ENCODE measurements around the gene ADCYAP1. TPM values are rescaled to one million over a fixed set of nuclear protein-coding genes. Genes with fewer than 3 reads are reported as not detected.

The ADCYAP1 gene
- total and polyA plus RNA-seq, 12 donors, result 0.09 to 2.7 (median 0.17) TPM; not detected in 2

DNA sequence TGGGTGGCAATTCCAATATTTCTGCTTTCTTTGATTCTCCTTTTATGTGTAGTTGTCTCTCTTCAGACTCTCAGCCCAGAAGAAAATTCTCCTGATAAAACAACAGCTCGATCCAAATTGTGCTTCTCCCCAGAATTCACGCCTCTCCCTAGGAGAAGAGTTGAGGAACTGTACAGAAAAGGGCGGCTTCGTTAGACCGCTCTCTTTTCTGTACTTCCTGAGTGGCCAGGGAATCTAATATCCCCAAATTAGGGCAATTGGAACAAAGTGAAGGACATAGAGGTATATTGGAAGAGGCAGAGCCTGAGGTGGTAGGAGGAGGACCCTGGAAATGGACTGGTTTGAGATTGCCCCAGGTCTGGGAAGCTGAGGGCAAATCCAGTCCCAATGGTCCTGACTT is 5.6 kb downstream of the ADCYAP1 start:
- intact Hi-C loops (cut with DNase I), result no loop called here
- ATAC-seq, result no peak
- H3K27me3 ChIP-seq, result peaks cover 44 to 98% (median 90%) of the 10 kb centered on the region in 7 donors
- DNase-seq, result no peak
- no peak overlapping the region for H3K27ac ChIP-seq
- H3K4me3 ChIP-seq, result no peak overlapping the region
- peaks cover 18 to 43% (median 38%) of the 10 kb centered on the region in 9 donors for H3K4me1 ChIP-seq
- TF ChIP-seq, protein P1, sequence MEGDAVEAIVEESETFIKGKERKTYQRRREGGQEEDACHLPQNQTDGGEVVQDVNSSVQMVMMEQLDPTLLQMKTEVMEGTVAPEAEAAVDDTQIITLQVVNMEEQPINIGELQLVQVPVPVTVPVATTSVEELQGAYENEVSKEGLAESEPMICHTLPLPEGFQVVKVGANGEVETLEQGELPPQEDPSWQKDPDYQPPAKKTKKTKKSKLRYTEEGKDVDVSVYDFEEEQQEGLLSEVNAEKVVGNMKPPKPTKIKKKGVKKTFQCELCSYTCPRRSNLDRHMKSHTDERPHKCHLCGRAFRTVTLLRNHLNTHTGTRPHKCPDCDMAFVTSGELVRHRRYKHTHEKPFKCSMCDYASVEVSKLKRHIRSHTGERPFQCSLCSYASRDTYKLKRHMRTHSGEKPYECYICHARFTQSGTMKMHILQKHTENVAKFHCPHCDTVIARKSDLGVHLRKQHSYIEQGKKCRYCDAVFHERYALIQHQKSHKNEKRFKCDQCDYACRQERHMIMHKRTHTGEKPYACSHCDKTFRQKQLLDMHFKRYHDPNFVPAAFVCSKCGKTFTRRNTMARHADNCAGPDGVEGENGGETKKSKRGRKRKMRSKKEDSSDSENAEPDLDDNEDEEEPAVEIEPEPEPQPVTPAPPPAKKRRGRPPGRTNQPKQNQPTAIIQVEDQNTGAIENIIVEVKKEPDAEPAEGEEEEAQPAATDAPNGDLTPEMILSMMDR (IDR thresholded peaks at IDR 0.05), result no peak
- H3K36me3 ChIP-seq, result no peaks in the 10 kb centered on the region
- no peaks in the 10 kb centered on the region for H3K9me3 ChIP-seq
- WGBS, 2 donors, result 38 to 44% methylated on average over 5 of the region's 5 CpGs

DNA sequence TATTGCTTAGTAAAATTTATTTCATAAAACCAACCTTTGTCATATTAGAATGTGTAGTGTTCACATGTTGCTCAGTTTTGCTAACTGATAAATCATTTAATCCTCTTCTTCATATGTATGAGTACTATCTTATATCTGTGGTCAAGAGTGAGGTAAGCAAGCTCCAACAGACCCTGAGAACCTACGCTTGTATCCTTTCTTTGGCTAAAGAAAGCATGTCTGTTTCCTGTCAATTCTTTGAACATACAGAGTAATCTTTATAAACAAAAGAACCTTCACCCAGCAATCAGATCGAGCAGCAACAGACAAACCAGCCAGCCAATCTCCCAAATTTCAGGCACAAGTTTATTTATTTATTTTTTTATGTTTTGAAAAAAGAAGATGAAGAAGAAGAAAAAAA is 6.4 kb downstream of the ADCYAP1 start:
- Histone ChIP-seq H3K36me3 (no peaks in the 10 kb centered on the region), H3K27ac (no peak overlapping the region), H3K9me3 (no peaks in the 10 kb centered on the region), H3K4me1 (peaks cover 18 to 36% (median 34%) of the 10 kb centered on the region in 9 donors), H3K27me3 (peaks cover 36 to 90% (median 82%) of the 10 kb centered on the region in 7 donors), H3K4me3 (no peak overlapping the region)
- TF ChIP-seq, protein P1 (IDR thresholded peaks at IDR 0.05), result no peak
- intact Hi-C loops (cut with DNase I), result no loop called here
- ATAC-seq (no peak), DNase-seq (no peak)
- WGBS, 2 donors, result 7 to 21% methylated on average over 2 of the region's 2 CpGs

DNA sequence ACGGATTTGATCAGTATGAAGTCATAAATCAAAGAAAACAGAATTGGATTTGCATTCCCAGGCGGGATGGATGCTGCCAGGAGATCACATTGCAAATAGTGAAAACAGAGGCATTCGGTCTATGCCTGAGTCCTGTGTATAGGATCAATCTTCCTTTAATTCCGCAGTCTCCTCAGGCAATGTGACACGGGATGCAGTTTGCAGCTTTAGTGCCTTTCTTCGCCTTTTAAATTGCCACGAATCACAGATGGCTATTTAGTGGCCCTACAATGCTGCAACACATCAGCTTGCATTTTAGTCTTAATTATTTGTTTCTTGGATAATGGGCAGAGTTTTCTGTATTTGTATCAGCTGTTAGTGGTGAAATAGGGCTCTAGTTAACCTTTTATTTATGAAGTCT is 6.8 kb downstream of the ADCYAP1 start:
- Histone ChIP-seq H3K27me3 (peaks cover 32 to 85% (median 78%) of the 10 kb centered on the region in 7 donors), H3K4me1 (peaks cover 18 to 31% (median 29%) of the 10 kb centered on the region in 9 donors), H3K36me3 (no peaks in the 10 kb centered on the region), H3K27ac (no peak overlapping the region), H3K4me3 (no peak overlapping the region), H3K9me3 (no peaks in the 10 kb centered on the region)
- TF ChIP-seq, protein P1 (IDR thresholded peaks at IDR 0.05), result no peak
- ATAC-seq (no peak), DNase-seq (no peak)
- intact Hi-C loops (cut with DNase I), result no loop called here
- WGBS, 2 donors, result 22 to 27% methylated on average over 7 of the region's 7 CpGs

DNA sequence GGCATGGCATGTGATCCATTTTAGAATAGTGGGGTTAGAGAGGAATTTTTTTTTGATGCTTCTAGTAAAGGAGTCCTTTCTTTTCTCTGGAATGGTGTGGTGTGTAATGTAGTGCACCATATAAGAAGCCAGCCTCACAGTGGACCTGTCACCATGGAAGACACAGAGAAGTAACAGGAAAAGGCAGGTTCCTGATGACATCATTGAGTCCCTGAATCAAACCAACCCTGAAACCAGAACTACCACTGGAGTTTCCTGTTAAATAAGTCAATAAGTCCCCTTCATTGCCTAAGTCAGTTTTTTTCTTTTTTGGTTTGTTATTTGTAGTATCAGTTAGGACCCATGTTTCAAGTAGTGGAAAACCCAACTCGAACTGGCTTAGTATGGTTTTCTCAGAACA is 11.9 kb downstream of the ADCYAP1 start:
- TF ChIP-seq, protein P1 (IDR thresholded peaks at IDR 0.05), result no peak
- no peaks in the 10 kb centered on the region for H3K4me1 ChIP-seq
- ATAC-seq (no peak), DNase-seq (no peak)
- WGBS, 2 donors, result 75 to 83% methylated on average over 1 of the region's 1 CpG
- H3K27me3 ChIP-seq, result peaks cover 0 to 51% (median 39%) of the 10 kb centered on the region in 7 donors
- H3K27ac ChIP-seq, result no peak overlapping the region
- H3K4me3 ChIP-seq, result no peak overlapping the region
- intact Hi-C loops (cut with DNase I), result no loop called here
- H3K36me3 ChIP-seq, result no peaks in the 10 kb centered on the region
- H3K9me3 ChIP-seq, result no peaks in the 10 kb centered on the region
